Measurements from ENCODE around the gene AFAP1L2. TPM values are rescaled to one million over a fixed set of nuclear protein-coding genes. Genes with fewer than 3 reads are reported as not detected.

The AFAP1L2 gene
- total RNA-seq, 2 experiments from 2014 or later: 3.2 to 3.4 TPM

DNA sequence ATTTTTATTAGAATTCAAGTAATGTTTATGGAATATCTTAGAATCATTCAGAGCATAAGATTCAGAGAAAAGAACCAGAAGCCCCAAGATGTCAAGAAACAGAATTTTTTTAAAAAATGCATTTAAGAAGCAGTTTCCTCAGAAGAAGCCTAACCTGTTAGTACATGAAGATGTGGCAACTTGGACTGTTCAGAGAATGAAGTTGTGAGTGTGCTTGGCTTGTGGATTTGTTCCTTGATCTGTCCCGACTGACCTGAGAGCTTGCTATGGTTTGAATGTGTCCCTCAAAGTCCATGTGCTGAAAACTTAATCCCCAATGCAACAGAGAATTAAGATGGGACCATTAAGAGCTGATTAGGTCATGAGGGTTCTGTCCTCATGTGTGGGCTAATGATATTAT, 13.8 kb upstream of the AFAP1L2 start:
- CTCF ChIA-PET: no interaction called here
- POLR2A ChIA-PET: no interaction called here

DNA sequence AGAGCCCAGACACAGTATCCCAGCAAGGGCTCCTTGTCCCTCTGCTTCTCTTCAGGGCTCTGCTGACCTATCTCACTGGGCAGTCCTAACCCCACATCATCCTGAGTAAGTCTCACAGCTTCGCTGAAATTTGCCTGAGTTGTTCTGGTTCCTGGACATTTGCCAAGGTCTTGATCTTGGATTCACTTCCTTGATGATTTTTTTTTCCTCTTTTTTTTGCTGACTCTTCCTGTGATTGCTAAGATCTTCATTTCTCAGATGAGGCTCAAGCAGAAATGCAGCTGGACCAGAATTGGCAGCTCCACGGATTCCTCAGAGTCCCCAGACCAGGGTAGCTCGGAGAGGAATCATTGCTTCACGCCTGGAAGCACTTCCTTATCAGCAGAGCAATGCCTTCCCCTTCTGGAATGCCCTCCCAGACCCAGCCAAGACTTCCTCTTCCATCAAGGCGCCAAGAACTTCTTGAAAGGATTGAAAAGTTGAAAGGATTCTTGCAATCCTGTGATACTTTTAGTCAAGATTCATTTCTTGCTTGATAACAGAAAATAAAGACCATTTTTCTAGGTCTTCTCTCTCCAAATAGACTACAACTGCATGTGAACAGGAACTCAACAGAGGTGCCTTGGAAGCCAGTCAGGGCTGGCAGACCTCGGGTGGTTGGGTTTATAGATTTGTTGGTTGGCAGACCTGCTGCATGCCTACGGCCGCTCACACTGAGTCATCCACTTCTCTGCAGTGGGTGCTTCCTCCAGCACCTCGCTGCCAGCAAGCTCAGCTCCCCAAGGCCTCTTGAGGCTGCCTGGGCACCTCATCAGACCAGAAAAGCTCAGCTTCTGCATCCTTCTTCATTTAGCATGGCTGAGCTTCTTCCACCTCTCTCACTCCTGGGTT, 8.8 kb upstream of the AFAP1L2 start:
- ChIA-PET POLR2A (no interaction called here), CTCF (no interaction called here)

DNA sequence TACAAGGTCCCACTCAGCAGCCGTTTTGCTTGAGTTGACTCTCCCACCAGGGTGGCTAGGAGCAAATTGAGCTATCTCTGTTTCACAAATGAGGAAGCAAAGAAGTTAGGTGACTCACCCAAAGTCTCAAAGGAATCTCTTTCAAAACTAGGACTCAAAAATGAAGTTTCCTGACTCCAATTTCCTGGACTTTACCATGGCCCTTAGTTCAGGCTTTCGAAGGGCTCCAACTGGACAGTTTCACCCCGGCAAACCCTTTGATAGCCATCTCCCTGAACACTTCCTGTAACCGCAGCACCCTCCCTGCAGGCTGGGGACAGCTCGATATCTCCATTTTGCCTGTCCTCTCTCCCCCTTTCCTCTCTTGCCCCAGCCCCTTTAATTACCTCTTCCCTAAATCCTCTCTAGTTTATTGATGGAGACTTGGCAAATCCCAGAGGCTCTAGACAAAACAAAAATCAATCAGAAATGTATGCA, 4.7 kb upstream of the AFAP1L2 start:
- POLR2A ChIA-PET: no interaction called here

DNA sequence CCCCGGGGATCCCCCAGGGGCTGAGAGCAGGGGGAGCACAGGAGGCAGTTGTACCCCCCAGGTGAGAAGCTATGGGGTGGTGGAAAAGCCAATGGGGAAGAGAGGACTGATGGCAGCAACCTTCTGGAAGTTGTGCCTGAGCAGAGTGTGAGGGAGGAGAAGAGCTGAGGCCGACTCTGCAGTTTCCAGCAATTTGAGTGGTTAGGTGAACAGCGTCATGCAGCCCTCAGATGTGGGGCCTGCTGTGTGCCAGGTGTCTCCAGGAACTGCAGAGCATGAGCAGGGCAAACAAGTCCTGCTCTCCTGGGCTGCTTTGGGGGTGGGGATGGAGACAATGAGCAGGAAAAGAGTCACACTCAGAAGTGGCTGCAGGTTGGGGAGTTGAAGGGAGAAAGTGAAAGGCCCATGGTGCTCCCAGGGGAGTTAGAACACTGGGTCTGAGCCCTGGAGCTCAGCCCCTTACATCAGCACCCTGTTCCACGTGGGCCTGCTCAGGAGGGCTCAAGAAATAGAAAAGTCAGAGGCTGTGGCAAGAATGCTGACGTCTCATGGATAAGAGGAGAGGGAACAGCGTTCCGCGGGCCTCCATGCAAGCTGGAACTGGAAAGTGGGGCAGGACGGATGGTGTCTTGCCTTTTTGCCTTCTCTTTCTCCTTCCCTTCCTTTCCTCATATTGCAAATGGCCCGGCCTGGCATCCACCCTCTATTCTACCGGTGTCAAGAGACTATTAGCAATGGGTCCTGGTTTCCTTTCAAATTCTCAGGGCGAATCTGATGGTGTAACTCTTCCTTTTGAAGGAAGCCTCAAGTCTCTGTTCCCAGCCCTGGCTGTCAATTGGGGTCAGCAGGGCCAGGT, 4.0 kb upstream of the AFAP1L2 start:
- CTCF ChIA-PET: interaction anchor here (0.6 kb wide), 1 partner anchor 105 kb away, joined by 3 read pairs; no protein-coding TSS in a partner anchor

More for the DNA sequence above, 4.7 kb upstream of the AFAP1L2 start:
- CTCF ChIA-PET: no interaction called here

DNA sequence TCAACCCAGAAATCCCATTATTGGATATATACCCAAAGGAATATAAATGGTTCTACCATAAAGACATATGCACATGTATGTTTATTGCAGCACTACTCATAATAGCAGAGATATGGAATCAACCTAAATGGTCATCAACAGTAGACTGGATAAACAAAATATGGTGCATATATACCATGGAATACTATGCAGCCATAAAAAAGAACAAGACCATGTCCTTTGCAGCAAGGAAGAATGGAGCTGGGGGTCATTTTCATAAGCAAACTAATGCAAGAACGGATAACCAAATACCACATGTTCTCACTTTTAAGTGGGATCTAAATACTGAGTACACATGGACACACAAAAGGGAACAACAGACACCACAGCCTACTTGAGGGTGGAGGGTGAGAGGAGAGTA, 2.2 kb upstream of the AFAP1L2 start:
- ChIA-PET CTCF (no interaction called here), POLR2A (no interaction called here)

More for the DNA sequence above, 4.0 kb upstream of the AFAP1L2 start:
- POLR2A ChIA-PET: no interaction called here

DNA sequence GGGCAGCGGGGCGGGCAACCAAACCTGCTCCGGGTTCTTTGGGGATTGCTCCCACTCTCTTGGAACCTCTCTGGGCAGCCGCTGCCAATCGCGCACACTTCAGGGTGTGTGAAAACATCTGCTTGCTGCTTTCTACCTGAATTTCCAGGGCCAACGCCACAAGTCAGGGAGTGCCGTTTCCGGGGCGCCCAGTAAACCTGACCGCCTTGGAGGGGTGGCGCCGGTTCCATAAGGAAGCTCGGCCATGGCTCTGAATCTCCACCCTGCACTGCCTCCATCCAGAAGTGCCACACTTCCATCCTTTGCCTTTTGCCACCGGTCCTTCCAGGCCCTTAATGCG, 679 bp upstream of the AFAP1L2 start:
- ChIA-PET CTCF (no interaction called here), POLR2A (no interaction called here)

DNA sequence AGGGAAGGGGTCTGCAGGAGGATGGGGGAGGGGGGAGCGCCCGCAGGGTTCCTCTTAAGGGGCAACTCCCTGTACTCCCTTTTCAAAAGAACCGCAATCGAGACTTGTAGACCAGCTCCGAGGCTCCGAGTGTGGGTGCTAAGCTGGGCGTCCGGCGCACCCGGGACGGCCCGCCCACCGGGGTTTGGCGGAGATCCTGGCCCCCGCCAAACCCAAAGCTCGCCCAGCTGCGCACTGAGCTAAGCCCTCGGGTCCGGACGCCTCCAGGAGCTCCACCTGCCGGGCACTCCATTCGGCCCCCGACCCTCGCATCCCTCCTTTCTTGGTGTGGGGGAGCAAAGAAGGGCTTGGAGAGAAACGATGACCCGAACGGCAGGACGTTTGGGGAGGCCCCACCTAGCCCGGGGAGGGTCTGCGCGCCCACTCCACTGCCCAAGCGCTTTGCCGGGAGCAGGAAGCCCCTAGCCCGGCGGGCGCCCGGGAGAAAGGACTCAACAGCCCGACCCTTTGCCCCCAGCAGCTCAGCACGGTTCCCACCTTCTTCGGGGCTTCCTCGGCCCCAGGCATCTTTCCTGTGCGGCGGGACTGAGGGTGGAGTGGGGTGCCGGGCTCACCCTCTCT, 651 bp downstream of the AFAP1L2 start:
- POLR2A ChIA-PET: no interaction called here
- CTCF ChIA-PET: interaction anchor here (1.1 kb wide), 1 partner anchor 100 kb away, joined by 4 read pairs; no protein-coding TSS in a partner anchor

DNA sequence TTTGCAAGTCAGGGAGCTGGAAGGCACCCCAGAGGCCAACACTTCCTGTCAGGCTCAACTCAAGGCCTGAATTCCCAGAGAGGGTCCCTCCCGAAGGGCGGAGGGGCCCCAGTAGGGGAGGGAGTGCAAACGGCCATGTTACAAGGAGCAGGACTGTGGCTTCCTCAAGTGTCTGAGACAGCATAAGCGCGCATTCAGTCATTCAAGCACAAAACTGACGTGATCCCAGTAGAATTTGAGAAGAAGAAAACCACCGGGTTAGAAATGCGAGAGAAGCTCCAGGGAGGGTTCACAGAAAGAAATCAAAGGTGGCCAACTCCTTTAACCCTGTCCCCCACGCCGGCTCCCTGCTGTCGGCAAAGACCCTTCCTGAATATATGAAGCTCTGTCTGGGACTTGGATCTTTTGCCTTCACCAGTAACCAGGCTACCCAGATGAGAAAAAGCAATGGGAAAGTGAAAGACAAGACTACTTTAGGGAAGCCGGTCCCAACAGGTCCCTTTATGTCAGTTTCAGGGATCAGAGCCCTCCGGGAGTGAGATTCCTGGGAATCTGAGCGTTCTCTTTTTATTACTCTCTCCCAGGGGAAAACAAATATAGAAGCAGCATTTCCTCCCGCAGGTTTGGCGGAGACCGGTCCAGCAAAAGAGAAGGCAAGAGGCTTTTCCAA, 1.3 kb downstream of the AFAP1L2 start:
- ChIA-PET POLR2A (no interaction called here), CTCF (interaction anchor here (1.1 kb wide), 1 partner anchor 99 kb away, joined by 4 read pairs; no protein-coding TSS in a partner anchor)

DNA sequence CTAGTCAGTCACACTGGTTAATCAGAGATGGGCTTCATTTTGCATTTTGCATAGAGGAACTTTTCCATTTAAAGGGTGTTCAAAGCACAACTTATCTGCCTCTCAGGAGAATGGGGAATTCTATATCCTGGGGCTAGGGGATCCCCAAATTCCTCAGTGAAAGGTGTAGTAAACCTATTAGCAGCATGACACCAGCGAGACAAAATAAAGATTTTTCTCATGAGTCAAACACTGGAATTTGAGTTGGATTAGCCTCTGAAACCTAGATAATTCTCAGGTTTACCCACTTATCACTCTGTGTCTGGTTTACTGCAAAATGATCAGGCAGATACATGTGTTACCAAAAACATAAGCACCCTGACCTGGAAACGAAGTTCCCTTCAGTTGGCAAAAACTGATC, 2.1 kb downstream of the AFAP1L2 start:
- CTCF ChIA-PET: no interaction called here

DNA sequence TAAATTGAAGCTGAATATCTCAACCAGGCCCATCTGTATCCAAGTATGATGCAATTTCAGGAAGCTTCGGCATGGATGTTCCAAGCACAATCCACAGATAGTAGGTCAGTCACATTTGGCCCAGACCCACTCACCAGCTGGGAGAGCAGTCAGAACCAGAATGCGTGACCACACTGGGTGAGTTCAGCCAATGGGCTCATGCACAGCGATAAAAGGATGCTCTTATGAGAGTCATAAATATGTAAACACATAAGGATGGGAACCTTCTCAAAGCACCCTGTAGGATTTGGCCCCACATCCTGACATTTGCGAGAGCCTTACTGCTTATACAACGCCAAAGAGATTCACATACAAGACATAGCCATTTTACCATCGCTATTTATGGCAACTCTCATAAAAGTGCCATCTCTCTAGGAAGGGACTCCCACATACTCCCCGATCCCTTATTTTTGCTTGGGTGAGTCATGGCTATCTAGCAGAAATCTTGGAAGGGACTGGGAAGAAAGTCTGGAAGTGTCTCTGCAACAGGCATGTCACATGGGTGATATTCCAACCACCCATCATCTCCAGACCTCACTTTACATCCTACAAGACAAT, 3.0 kb downstream of the AFAP1L2 start:
- ChIA-PET POLR2A (no interaction called here), CTCF (no interaction called here)

More for the DNA sequence above, 2.1 kb downstream of the AFAP1L2 start:
- POLR2A ChIA-PET: no interaction called here

DNA sequence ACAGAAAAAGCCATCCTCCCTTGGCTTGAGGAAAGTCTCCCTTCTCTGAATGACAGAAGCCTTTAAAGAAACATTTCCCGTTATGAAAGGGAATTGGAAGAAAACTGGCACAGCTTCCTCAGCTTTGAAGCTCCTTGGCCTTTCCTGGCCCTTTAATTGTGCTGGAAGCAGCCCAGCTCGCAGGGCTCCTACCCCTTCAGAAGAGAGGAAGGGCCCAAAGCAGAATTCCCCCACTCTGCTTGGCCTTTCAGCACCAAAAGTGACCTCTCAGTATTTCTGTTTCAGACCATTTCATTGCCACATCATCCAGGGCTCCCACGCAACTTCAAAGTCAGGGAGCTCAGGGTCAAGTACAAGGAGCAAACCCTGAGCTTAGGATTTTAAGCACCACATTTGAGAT, 4.2 kb downstream of the AFAP1L2 start:
- ChIA-PET POLR2A (no interaction called here), CTCF (no interaction called here)

DNA sequence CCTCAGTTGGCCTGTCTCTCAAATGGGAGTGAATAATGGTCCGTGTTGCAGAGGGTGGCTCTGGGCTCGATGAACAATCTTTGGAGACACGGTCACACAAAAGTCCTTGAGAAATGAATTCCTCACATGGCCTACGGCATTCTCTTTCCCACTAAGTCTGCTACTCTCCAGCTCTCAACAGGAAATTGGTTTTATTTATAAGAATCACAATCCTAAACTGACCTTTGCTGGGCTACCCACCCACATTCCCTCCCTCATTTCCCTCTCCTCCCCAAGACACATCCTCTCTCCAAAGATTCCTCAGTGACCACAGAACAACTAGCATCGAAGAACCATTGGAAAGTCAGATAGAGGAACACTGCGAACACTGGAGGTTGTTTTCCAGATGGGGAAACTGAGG, 4.7 kb downstream of the AFAP1L2 start:
- CTCF ChIA-PET: no interaction called here
- POLR2A ChIA-PET: no interaction called here

DNA sequence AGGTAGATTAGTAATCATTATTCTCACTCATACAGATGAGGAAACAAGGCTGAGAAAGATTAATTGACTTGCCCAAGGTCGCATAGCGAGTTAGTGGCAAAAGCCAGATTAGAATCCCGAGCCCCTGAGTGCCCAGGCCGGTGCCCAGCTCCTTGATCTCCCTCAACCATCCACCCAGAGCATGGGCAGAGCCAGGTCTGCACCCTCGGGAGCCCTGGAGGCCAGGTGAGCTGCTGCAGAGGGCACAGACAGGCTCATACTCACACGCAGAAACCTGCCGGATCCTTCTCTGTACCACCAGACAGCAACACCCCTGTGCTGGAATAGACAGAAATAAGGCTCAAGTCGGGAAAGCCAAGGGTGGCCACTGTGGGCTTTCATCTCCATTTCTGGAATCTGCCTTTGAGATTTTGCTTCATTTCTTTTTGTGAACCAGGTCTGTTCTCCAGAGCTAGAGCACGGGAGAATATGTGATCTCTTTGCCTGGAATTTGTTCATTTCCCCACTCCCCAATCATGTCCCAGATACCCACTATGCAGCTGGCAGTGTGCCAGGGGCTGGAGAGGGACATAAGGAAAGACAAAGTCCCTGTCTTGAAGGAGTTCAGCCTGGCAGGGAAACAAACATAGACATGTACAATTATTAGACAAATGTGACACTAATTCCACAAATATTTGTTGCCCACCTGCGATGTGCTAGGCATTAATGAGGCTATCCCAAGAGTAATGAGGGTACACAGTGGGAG, 5.5 kb downstream of the AFAP1L2 start:
- POLR2A ChIA-PET: no interaction called here
- CTCF ChIA-PET: interaction anchor here (1.3 kb wide), 1 partner anchor 95 kb away, joined by 4 read pairs; no protein-coding TSS in a partner anchor

DNA sequence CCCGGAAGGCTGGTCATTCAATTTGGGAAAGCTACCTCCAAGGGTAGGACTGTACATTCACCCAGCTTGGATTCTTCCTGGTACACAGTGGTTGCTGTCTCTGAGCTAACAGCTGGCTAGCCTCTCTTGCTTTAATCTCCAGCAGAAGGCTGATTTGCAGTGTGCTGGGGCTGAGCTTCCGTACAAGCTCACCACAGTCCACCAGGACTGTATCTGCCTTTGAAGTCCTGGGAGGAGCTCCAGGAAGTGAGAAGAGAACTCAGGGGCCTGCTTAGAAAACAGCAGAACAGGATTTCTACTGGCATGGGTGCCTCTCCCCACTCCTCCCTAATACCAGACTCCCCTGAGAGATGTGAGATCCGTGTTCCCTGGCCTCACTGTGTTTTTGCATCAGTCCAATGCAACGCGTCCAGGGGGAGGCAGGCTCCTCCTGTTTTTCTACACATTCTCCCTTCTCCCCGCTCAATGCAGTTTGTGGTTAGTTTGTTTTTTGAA, 6.6 kb downstream of the AFAP1L2 start:
- ChIA-PET CTCF (interaction anchor here (1.3 kb wide), 1 partner anchor 93 kb away, joined by 4 read pairs; no protein-coding TSS in a partner anchor), POLR2A (no interaction called here)

DNA sequence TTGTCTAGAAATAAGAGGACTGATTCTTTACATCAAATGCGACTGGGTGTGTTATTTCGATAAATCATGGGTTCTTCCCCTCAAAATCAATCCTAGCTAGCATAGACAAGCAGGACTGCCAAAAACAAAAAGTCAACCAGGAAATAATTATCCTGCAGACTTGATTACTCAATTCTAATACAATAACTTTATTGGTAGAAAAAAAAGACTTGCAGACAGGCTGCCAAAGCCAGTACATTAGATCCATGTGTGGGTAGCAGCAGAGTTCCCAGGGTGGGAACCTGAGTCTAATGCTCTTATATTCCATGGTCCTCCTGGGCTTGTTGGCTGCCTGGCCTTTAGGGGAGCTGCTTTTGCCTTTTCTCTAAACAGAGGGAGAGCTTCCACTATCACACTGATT, 7.8 kb downstream of the AFAP1L2 start:
- ChIA-PET CTCF (no interaction called here), POLR2A (no interaction called here)

DNA sequence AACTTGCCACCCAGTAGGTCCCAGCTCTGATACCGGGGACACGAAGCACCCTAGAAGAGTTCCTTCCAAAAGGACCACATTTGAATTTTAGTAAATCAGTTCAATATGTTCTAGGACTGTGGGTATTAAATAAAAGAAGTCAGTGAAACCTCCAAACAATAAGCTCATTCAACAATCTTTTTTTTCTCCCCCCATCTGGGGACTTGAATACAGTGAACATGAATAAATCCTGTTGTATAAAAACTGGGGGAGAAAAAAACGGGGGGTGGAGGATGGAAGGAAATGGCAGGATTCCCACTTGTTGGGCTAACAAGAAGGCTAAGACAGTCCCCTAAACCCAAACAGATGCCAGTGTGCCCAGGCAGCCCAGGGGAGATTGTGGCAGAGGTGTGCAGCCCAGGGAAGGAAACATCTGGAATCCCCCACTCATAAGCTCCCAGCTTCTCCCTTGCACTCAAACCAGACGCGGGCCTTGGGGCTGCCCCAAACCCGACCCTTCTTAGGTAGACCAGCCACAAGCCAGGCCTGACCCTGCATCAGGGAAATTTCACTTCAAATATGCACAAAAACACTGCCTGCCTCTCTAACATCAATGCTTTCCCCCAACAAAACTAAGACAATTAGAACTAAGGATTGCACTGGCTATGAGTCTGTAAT, 8.8 kb downstream of the AFAP1L2 start:
- POLR2A ChIA-PET: no interaction called here
- CTCF ChIA-PET: no interaction called here

DNA sequence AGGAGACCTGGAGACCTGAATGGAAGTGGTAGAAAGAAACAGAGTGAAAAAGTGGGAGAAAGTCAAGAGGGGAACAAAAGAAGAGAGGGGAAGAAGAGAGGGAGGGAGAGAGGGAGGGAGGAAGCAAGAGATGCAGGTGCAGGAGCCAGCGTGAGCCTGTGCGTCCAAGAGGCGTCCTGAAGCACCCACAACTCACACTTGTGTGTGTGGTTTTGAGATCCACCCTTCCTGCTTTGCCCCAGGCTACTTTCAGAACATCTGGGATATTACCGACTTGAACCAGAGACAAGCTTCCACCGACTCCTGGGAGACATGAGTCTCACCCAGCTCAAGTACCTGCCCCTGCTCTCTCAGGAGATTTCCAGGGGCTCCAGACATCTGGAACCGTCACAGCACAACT, 9.8 kb downstream of the AFAP1L2 start:
- POLR2A ChIA-PET: no interaction called here
- CTCF ChIA-PET: no interaction called here

DNA sequence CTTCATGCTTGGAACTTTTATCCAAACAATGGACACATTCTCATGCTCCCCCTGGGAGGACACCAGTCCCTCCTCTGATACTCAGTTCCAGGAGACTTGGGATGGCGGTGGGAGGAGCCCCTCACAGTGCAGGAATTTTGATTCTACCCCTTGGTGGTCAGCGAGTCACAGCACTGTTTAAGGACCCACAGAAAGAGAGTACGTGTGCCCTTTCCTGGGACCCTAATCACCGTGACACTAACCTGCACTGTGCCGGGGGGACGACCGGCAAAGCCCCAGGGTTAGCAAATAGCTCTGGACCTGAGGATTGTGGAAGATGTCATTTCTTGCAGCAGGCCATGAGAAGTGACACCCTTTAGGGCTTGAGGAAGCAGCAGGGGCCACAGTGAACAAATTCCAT, 10.4 kb downstream of the AFAP1L2 start:
- ChIA-PET CTCF (no interaction called here), POLR2A (no interaction called here)
